Transverse colon (tissue), 4 donors: ENCODE data around the gene SYCP2. TPM values are rescaled to one million over a fixed set of nuclear protein-coding genes. Genes with fewer than 3 reads are reported as not detected.
A peak's percentile ranks its signal among the peaks of the same experiment; 100 is the strongest.
"Not testable (repeated sequence)": the region's sequence is repeated elsewhere in the genome, so short reads cannot be mapped to it uniquely, and the experiment has no call there.

ENCODE experiments used
- DNase-seq: peaks from one replicate; pipeline ENCODE4 v3.0.0-alpha.2; 2019
- H3K27ac ChIP-seq, 4 donors: fragments of 200-600 bp; sonication (generic); 2 replicates each; pipeline ENCODE4 v1.5.1; 2016 to 2018; ENCODE audit warnings: inconsistent platforms in 4 of 4
- H3K27me3 ChIP-seq: fragments of 200-600 bp; sonication (generic); 2 replicates; pipeline ENCODE4 v1.5.1; 2017; ENCODE audit warnings: inconsistent platforms
- H3K36me3 ChIP-seq, 4 donors: fragments of 200-600 bp; sonication (generic); 2 replicates each; pipeline ENCODE4 v1.5.1; 2017 to 2019; ENCODE audit warnings: inconsistent platforms in 4 of 4
- H3K4me1 ChIP-seq, 4 donors: fragments of 200-600 bp; sonication (generic); 2 replicates each; pipeline ENCODE4 v1.5.1; 2017 to 2020; ENCODE audit warnings: inconsistent platforms in 4 of 4
- H3K4me3 ChIP-seq, 4 donors: fragments of 200-600 bp; sonication (generic); 1 replicate in 1 of 4; 2 replicates in 3 of 4; pipeline versions ENCODE4 v1.5.1 to v1.6.1; 2017 to 2019; ENCODE audit warnings: inconsistent platforms in 4 of 4
- H3K9me3 ChIP-seq, 2 donors: fragments of 200-600 bp; sonication (generic); 2 replicates each; pipeline ENCODE4 v1.5.1; 2017 to 2019; ENCODE audit warnings: inconsistent platforms in 2 of 2
- CTCF ChIP-seq, 5 experiments: fragments of 200-600 bp in 3 of 5; fragments of 450-650 bp in 2 of 5; sonication (generic) in 3 of 5; IDR thresholded peaks; 1 replicate in 2 of 5; 2 replicates in 3 of 5; pipeline ENCODE4 v1.5.1; 2016 to 2017; ENCODE audit warnings: antibody characterized with exemption in 5 of 5, inconsistent platforms in 3 of 5, mild to moderate bottlenecking in 2 of 5, moderate library complexity in 1 of 5
- EP300 ChIP-seq: sonication (generic); formaldehyde crosslinking; IDR thresholded peaks from one replicate; pipeline ENCODE4 v1.6.1; 2017; ENCODE audit warnings: antibody characterized with exemption, low read depth
- POLR2A ChIP-seq: fragments of 450-650 bp; IDR thresholded peaks from one replicate; pipeline ENCODE4 v1.6.1; 2016; ENCODE audit warnings: antibody characterized with exemption, mild to moderate bottlenecking, moderate library complexity
- POLR2AphosphoS5 ChIP-seq, 3 donors: sonication (generic); formaldehyde crosslinking; IDR thresholded peaks; one replicate each; pipeline ENCODE4 v1.6.1; 2016; ENCODE audit warnings: antibody characterized with exemption in 3 of 3
- WGBS, 2 donors: methylation state at CpG; one replicate each; pipeline ENCODE4 v1.1.5; 2018; ENCODE audit warnings: low coverage in 1 of 2; 5-methylcytosine and 5-hydroxymethylcytosine counted together
- in situ Hi-C, 4 donors: fragments of 200-750 bp; cut with MboI; loops; one replicate each; pipeline versions ENCODE4 v1.15.0 to v1.15.1; 2017; ENCODE audit warnings: low sequenced_read_pairs in 3 of 4, low pct_ligation_motif_present in 1 of 4, low pct_unique_long_range_greater_than_20kb in 1 of 4
- intact Hi-C: fragments of 100-400 bp; cut with DNase I; formaldehyde crosslinking; loops from one replicate; pipeline ENCODE4 v1.15.1; 2023; ENCODE audit warnings: low total_unique reads
- total RNA-seq, 4 donors: library from RNA; depleted of rRNA; stranded (reverse); fragments of >200 nt; gene quantifications; one replicate each; pipeline ENCODE4 v1.1.0, GENCODE V29; 2016

Gene SYCP2
- total RNA-seq, 4 donors from 2014 or later = 0.82 to 1.1 TPM; not detected in 2

- intact Hi-C loops (no loop called here), in situ Hi-C loops (no loop called here)
- peaks cover 0 to 4% (median 0%) of the 10 kb centered on the region in 4 donors for H3K4me1 ChIP-seq
- no peak overlapping the region for H3K4me3 ChIP-seq
- no peaks in the 10 kb centered on the region for H3K9me3 ChIP-seq
- no peak for TF ChIP-seq POLR2A
- no peaks in the 10 kb centered on the region for H3K27me3 ChIP-seq
- 56 to 75% methylated on average over 2 of the region's 2 CpGs for WGBS, 2 donors
- H3K36me3 ChIP-seq = no peaks in the 10 kb centered on the region
- H3K27ac ChIP-seq = no peak overlapping the region
- no peak for DNase-seq
These were observed 28.0 kb upstream of the SYCP2 start for GRCh38 chr20:59961423-59961822.

- TF ChIP-seq EP300 (no peak), CTCF (IDR thresholded peaks at IDR 0.05) (no peak), POLR2AphosphoS5 (IDR thresholded peaks at IDR 0.05) (no peak)
- no peak for DNase-seq
- no peak overlapping the region for H3K27ac ChIP-seq
These were observed 25.2 kb upstream of the SYCP2 start for GRCh38 chr20:59958626-59959025.

DNA sequence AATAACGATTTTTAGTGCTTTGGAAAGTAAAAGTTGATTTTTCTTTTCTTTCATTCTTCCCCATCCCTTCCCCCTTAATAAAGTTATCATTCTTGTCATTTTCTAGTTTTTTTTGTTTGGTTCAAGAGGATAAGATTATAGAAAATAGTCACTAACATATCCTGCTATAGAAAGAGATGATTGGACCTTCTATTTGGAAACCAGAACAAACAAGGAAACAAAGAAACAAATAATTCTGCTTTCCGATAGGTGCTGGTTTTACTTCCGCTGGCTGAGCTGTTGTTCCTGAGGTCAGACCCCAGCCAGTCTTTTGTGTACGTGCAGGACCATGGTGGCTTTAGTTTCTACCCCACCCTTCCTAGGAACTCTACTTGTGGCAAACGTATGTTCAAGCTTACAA, 24.7 kb upstream of the SYCP2 start, which contains the start of gene CDH26:
CDH26 (plus strand) TSS at position 301 of the 400 bp plus-strand sequence. CDS start 304 bp downstream, outside the sequence.
- in situ Hi-C loops (loop anchor here in 1 of 4 donors (10.0 kb wide), 1 partner anchor 77 kb away; no protein-coding TSS in a partner anchor), intact Hi-C loops (no loop called here)
- no peak for DNase-seq
- H3K4me1 ChIP-seq = peaks cover 0 to 4% (median 0%) of the 10 kb centered on the region in 4 donors
- no peaks in the 10 kb centered on the region for H3K9me3 ChIP-seq
- WGBS, 2 donors = 45 to 60% methylated on average over 5 of the region's 5 CpGs
- no peak within 1 kb of the TSS for H3K27ac ChIP-seq
- H3K4me3 ChIP-seq = no peak within 1 kb of the TSS
- TF ChIP-seq EP300 = no peak
- no peak for TF ChIP-seq POLR2AphosphoS5 (IDR thresholded peaks at IDR 0.05)
- no peak for TF ChIP-seq POLR2A
- TF ChIP-seq CTCF (IDR thresholded peaks at IDR 0.05) = no peak
- H3K36me3 ChIP-seq = no peaks in the 10 kb centered on the region
- peaks cover 4% of the 10 kb centered on the region for H3K27me3 ChIP-seq

More at GRCh38 chr20:59958626-59959025, 25.2 kb upstream of the SYCP2 start:
- no peak overlapping the region for H3K4me3 ChIP-seq
- intact Hi-C loops (no loop called here), in situ Hi-C loops (loop anchor here in 1 of 4 donors (10.0 kb wide), 1 partner anchor 76 kb away; no protein-coding TSS in a partner anchor)
- H3K27me3 ChIP-seq = peaks cover 4% of the 10 kb centered on the region
- H3K9me3 ChIP-seq = no peaks in the 10 kb centered on the region
- H3K4me1 ChIP-seq = peaks cover 0 to 4% (median 0%) of the 10 kb centered on the region in 4 donors
- H3K36me3 ChIP-seq = no peaks in the 10 kb centered on the region
- WGBS, 2 donors = 72% methylated on average over 4 of the region's 4 CpGs; no CpG with 5 or more reads in 1 of the 2 donors

DNA sequence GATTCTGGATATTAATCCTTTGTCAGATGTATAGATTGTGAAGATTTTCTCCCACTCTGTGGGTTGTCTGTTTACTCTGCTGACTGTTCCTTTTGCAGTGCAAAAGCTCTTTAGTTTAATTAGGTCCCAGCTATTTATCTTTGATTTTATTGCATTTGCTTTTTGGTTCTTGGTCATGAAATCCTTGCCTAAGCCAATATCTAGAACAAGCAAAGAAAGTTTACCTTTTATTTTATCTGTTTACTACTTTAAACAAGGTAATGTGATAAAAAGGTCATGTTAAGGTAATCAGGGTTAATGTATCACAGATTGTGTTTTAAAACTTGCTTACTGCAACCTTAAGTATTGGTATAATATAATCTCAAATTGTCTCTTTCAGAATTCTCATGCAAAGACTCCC, 24.1 kb upstream of the SYCP2 start:
- in situ Hi-C loops = loop anchor here in 1 of 4 donors (10.0 kb wide), 1 partner anchor 77 kb away; no protein-coding TSS in a partner anchor
- H3K36me3 ChIP-seq, H3K4me1 ChIP-seq, H3K4me3 ChIP-seq, intact Hi-C loops, H3K27me3 ChIP-seq, H3K9me3 ChIP-seq, DNase-seq, H3K27ac ChIP-seq: not testable (repeated sequence)

GRCh38 chr20:59955131-59955796, 21.8 kb upstream of the SYCP2 start:
- in situ Hi-C loops = loop anchor here in 1 of 4 donors (10.0 kb wide), 1 partner anchor 80 kb away; no protein-coding TSS in a partner anchor

More at GRCh38 chr20:59955131-59955796, 21.8 kb upstream of the SYCP2 start:
- WGBS, 2 donors = 55 to 64% methylated on average over 5 to 8 of the region's 8 CpGs
- TF ChIP-seq EP300 = no peak
- peak in 4 of 5 experiments; percentile 14 to 34 (median 30) for TF ChIP-seq CTCF (IDR thresholded peaks at IDR 0.05)
- peaks cover 0 to 6% (median 0%) of the 10 kb centered on the region in 4 donors for H3K36me3 ChIP-seq
- H3K9me3 ChIP-seq = no peaks in the 10 kb centered on the region
- intact Hi-C loops = no loop called here
- H3K27ac ChIP-seq = no peak overlapping the region
- no peak overlapping the region for H3K4me3 ChIP-seq
- DNase-seq = no peak
- peaks cover 4% of the 10 kb centered on the region for H3K27me3 ChIP-seq
- peaks cover 0 to 4% (median 0%) of the 10 kb centered on the region in 4 donors for H3K4me1 ChIP-seq
